ENCODE measurements around the gene PPFIA1.

- no peak for TF ChIP-seq CTCF (conservative IDR thresholded peaks at IDR 0.05)
- TF ChIP-seq ZFX (IDR thresholded peaks at IDR 0.05): no peak
Observed at GRCh38 chr11:70424765-70425344, 154.4 kb downstream of the PPFIA1 start.

Data from C4-2B (cell line).